Hepatocyte (in vitro differentiated cells): ENCODE measurements around the gene SND1. TPM values are rescaled to one million over a fixed set of nuclear protein-coding genes. Genes with fewer than 3 reads are reported as not detected.

Experiments used
- DNase-seq: peaks from one replicate; pipeline ENCODE4 v3.0.0-alpha.2; 2016; ENCODE audit warnings: low spot score
- H2AFZ ChIP-seq: fragments of 200-600 bp; sonication (generic); 2 replicates; pipeline ENCODE4 v1.6.0; 2016; ENCODE audit warnings: antibody characterized with exemption, mild to moderate bottlenecking
- H3K27ac ChIP-seq: fragments of 200-600 bp; sonication (generic); 2 replicates; pipeline ENCODE4 v1.5.1; 2016; ENCODE audit warnings: mild to moderate bottlenecking
- H3K27me3 ChIP-seq: fragments of 200-600 bp; sonication (generic); 2 replicates; pipeline ENCODE4 v1.6.1; 2016
- H3K36me3 ChIP-seq: fragments of 200-600 bp; sonication (generic); replicated peaks from 2 replicates; pipeline ENCODE4 v1.5.1; 2016; ENCODE audit warnings: low read depth; ENCODE audit not compliant: insufficient read depth
- H3K4me1 ChIP-seq: fragments of 200-600 bp; sonication (generic); 2 replicates; pipeline ENCODE4 v1.5.1; 2016; ENCODE audit warnings: mild to moderate bottlenecking, moderate library complexity; ENCODE audit not compliant: insufficient read depth
- H3K4me2 ChIP-seq: fragments of 200-600 bp; sonication (generic); 2 replicates; pipeline ENCODE4 v1.6.0; 2016
- H3K4me3 ChIP-seq: fragments of 200-600 bp; sonication (generic); 2 replicates; pipeline ENCODE4 v1.5.1; 2016; ENCODE audit warnings: mild to moderate bottlenecking
- H3K79me2 ChIP-seq: fragments of 200-600 bp; sonication (generic); 2 replicates; pipeline ENCODE4 v1.6.0; 2017; ENCODE audit warnings: mild to moderate bottlenecking
- H3K9me2 ChIP-seq: fragments of 200-600 bp; sonication (generic); replicated peaks from 2 replicates; pipeline ENCODE4 v1.6.0; 2017; ENCODE audit warnings: mild to moderate bottlenecking; ENCODE audit not compliant: insufficient read depth
- H3K9me3 ChIP-seq: fragments of 200-600 bp; sonication (generic); 2 replicates; pipeline ENCODE4 v1.5.1; 2016; ENCODE audit warnings: low read depth, mild to moderate bottlenecking
- H4K20me1 ChIP-seq: fragments of 200-600 bp; sonication (generic); 2 replicates; pipeline ENCODE4 v1.6.0; 2016; ENCODE audit warnings: mild to moderate bottlenecking; ENCODE audit not compliant: insufficient read depth, poor library complexity, severe bottlenecking
- CTCF ChIP-seq: fragments of 200-600 bp; sonication (generic); IDR thresholded peaks from 2 replicates; pipeline ENCODE4 v1.5.1; 2016; ENCODE audit warnings: antibody characterized with exemption, mild to moderate bottlenecking; ENCODE audit not compliant: poor library complexity
- EZH2 ChIP-seq: fragments of 200-600 bp; sonication (generic); IDR thresholded peaks from 2 replicates; pipeline ENCODE4 v1.6.1; 2016; ENCODE audit warnings: antibody characterized with exemption, mild to moderate bottlenecking, borderline replicate concordance
- EZH2phosphoT487 ChIP-seq: fragments of 200-600 bp; sonication (generic); IDR thresholded peaks from one replicate; pipeline ENCODE4 v1.6.1; 2018; ENCODE audit warnings: antibody characterized with exemption, mild to moderate bottlenecking, low read depth, moderate library complexity; ENCODE audit not compliant: unreplicated experiment, severe bottlenecking
- WGBS: methylation state at CpG from one replicate; pipeline ENCODE4 v1.1.6; 2016; ENCODE audit warnings: low lambda C conversion rate; ENCODE audit errors: missing lambda C conversion rate; 5-methylcytosine and 5-hydroxymethylcytosine counted together
- polyA plus RNA-seq: library from polyadenylated mRNA; unstranded; fragments of >200 nt; fragmentation: Nextera tagmentation; extraction: Ambion mirVana; gene quantifications from 2 replicates; pipeline ENCODE4 v1.2.1, GENCODE V29; 2016
- total RNA-seq: library from RNA; depleted of rRNA; stranded (reverse); fragments of >200 nt; gene quantifications from 2 replicates; pipeline ENCODE4 v1.2.3, GENCODE V29; 2014

The SND1 gene
- total and polyA plus RNA-seq, 2 experiments from 2014 or later: 141 to 200 TPM

GRCh38 chr7:127638197-127638596 is 13.8 kb upstream of the SND1 start:
- Histone ChIP-seq H3K4me1 (no peaks in the 10 kb centered on the region), H3K36me3 (no peaks in the 10 kb centered on the region), H3K27me3 (no peaks in the 10 kb centered on the region), H3K79me2 (no peaks in the 10 kb centered on the region), H3K9me3 (no peaks in the 10 kb centered on the region), H4K20me1 (no peaks in the 10 kb centered on the region), H3K9me2 (no peaks in the 10 kb centered on the region), H3K4me3 (no peak overlapping the region), H2AFZ (no peak overlapping the region), H3K27ac (no peak overlapping the region), H3K4me2 (no peak overlapping the region)
- DNase-seq: no peak
- TF ChIP-seq CTCF (no peak), EZH2phosphoT487 (no peak), EZH2 (no peak)

- 70% methylated on average over 2 of the region's 2 CpGs for WGBS
- H3K4me2 ChIP-seq: no peak overlapping the region
Measured at GRCh38 chr7:127644484-127644883, 7.5 kb upstream of the SND1 start.

GRCh38 chr7:127647636-127648035 is 4.4 kb upstream of the SND1 start:
- no peak overlapping the region for H3K4me3 ChIP-seq
- no peaks in the 10 kb centered on the region for H4K20me1 ChIP-seq
- H3K79me2 ChIP-seq: peaks cover 4% of the 10 kb centered on the region
- no peaks in the 10 kb centered on the region for H3K27me3 ChIP-seq
- DNase-seq: no peak
- no peak overlapping the region for H3K4me2 ChIP-seq
- H3K27ac ChIP-seq: no peak overlapping the region
- H2AFZ ChIP-seq: no peak overlapping the region
- no peak for TF ChIP-seq CTCF
- TF ChIP-seq EZH2: no peak
- TF ChIP-seq EZH2phosphoT487: no peak
- no peaks in the 10 kb centered on the region for H3K36me3 ChIP-seq
- peaks cover 6% of the 10 kb centered on the region for H3K4me1 ChIP-seq
- H3K9me3 ChIP-seq: no peaks in the 10 kb centered on the region
- 97% methylated on average over 8 of the region's 8 CpGs for WGBS
- no peaks in the 10 kb centered on the region for H3K9me2 ChIP-seq

More at GRCh38 chr7:127644484-127644883, 7.5 kb upstream of the SND1 start:
- TF ChIP-seq CTCF: no peak
- no peaks in the 10 kb centered on the region for H3K9me2 ChIP-seq
- no peak overlapping the region for H3K27ac ChIP-seq
- no peaks in the 10 kb centered on the region for H3K4me1 ChIP-seq
- no peak overlapping the region for H3K4me3 ChIP-seq
- no peaks in the 10 kb centered on the region for H3K79me2 ChIP-seq
- no peak overlapping the region for H2AFZ ChIP-seq
- no peak for DNase-seq
- no peaks in the 10 kb centered on the region for H3K27me3 ChIP-seq
- H3K36me3 ChIP-seq: no peaks in the 10 kb centered on the region
- H4K20me1 ChIP-seq: no peaks in the 10 kb centered on the region
- no peaks in the 10 kb centered on the region for H3K9me3 ChIP-seq

- H3K27ac ChIP-seq: no peak overlapping the region
- no peaks in the 10 kb centered on the region for H3K9me2 ChIP-seq
- H3K4me3 ChIP-seq: no peak overlapping the region
- peaks cover 10% of the 10 kb centered on the region for H4K20me1 ChIP-seq
- H3K79me2 ChIP-seq: peaks cover 17% of the 10 kb centered on the region
- TF ChIP-seq EZH2 (no peak), CTCF (no peak), EZH2phosphoT487 (no peak)
- no peaks in the 10 kb centered on the region for H3K27me3 ChIP-seq
- no peak for DNase-seq
- 51% methylated on average over 2 of the region's 2 CpGs for WGBS
- no peaks in the 10 kb centered on the region for H3K36me3 ChIP-seq
- no peak overlapping the region for H3K4me2 ChIP-seq
- no peak overlapping the region for H2AFZ ChIP-seq
- peaks cover 17% of the 10 kb centered on the region for H3K4me1 ChIP-seq
- no peaks in the 10 kb centered on the region for H3K9me3 ChIP-seq
Measured at GRCh38 chr7:127648986-127649385, 3.0 kb upstream of the SND1 start.
